Measurements from ENCODE around the gene SACM1L. TPM values are rescaled to one million over a fixed set of nuclear protein-coding genes. Genes with fewer than 3 reads are reported as not detected.
"Not testable (repeated sequence)": the region's sequence is repeated elsewhere in the genome, so short reads cannot be mapped to it uniquely, and the experiment has no call there.

Gene SACM1L
- total RNA-seq, 1 donor from 2014 or later, result 19.7 TPM

- no peak for ATAC-seq
- DNase-seq (ENCODE audit: low spot score), result no peak
Measured at GRCh38 chr3:45737234-45737633, 48.0 kb downstream of the SACM1L start.

DNA sequence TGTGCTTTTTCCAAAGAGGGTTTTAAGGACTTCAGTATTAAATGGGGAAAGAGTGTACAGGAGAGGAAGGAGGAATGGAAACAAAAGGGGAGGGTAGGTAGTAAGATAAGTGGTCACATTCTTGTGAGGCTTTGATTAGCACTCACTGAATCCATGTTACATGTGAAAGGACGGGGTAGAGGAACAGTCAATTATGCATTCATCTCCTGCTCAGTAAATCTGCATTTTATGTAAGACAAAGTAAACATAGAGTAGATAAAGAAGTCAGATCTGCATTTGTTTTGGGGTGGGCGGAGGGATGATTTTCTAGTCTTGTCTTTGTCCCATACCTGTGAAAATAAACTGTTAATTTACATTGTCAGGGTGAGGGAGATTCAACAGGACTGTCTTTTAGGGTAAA, 50.8 kb downstream of the SACM1L start:
- DNase-seq (ENCODE audit: low spot score) (no peak), ATAC-seq (no peak)

DNA sequence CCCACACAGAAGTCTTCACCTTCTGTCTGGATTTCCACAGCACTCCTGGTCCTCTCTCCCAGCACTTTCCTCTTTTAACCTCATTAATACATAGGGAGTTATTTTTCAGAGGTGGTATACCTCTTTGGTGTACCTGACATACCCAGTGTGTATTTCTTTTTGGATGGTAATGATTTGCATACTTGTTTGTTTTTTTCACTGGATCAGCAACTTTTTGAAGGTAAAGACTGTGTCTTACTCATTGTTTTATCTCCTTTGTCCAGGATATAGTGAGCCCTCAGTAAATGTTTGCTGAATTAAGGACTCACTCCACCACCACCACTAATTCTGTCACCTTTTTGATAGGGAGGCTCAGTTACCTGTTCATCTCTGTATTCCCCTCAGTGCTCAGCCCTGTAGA, 52.1 kb downstream of the SACM1L start:
- DNase-seq (ENCODE audit: low spot score), result no peak
- ATAC-seq, result no peak

- peak; percentile 23 for ATAC-seq
- DNase-seq (ENCODE audit: low spot score), result no peak
Measured at GRCh38 chr3:45741742-45742460, 52.7 kb downstream of the SACM1L start.

GRCh38 chr3:45742461-45743089, 53.4 kb downstream of the SACM1L start:
- DNase-seq (ENCODE audit: low spot score) (no peak), ATAC-seq (no peak)

GRCh38 chr3:45746165-45746776, 57.1 kb downstream of the SACM1L start:
- DNase-seq (ENCODE audit: low spot score), result no peak

DNA sequence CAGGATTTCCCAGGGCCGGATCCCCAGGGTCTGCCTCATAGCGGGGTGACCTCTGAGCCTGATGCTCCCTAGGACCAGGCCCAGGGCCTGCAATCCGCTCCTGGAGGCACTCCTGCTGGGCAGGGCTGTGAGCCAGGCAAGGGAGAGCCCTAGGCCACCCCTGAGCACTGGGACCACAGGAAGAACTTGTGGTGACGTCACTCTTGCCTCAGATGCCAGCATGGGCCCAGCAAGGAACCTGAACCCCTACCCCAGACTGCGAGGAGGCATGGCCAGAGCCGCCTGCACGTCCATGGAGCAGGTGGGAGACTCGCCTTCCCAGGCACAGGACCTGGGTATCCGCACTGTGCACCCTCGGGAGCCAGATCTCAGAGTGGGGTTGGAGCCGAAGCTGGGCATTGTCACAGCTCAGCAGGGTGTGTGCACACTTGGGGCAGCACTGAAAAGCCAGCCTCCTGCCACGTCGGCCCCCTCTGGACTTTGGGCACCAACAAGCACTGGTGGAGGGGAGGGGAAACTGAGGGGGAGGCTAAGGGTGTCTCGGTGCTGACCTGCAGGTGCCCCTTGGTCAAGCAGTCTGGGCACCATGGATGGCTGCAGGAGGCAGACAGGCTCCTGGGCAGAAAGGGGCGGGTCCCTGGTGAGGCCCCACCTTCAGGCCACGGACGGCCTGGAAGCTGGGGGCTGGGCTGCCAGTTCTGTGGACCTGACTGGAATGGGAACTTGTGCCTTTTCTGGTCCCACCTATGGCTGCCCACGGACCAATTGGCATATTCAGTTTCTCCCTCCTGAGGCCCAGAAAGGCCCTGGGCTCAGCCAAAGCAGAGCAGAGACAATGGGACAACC, 57.8 kb downstream of the SACM1L start:
- no peak for ATAC-seq

More at GRCh38 chr3:45746165-45746776, 57.1 kb downstream of the SACM1L start:
- ATAC-seq, result no peak

DNA sequence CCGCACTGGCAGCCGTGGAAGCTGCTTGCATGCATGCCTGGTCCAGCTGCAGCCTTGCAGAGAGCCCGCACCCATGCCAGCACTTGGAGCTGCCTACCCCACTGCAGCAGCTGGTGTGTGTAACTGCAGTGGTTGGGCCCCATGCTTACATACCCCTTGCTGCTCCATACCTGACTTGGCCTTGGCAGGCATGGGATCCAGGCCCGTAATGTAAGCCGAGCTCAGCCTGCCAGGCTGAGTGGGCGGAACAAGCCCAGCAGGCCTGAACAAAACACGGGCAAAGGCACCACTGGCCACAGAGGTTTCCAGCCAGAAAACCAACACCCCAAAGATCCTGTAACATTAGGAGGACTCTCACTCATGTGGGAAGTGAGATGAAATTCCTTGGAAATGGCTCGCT, 58.9 kb downstream of the SACM1L start:
- ATAC-seq, result no peak
- DNase-seq (ENCODE audit: low spot score), result no peak

More for the DNA sequence above, 57.8 kb downstream of the SACM1L start:
- DNase-seq (ENCODE audit: low spot score), result no peak

- not testable (repeated sequence) for ATAC-seq; DNase-seq (ENCODE audit: low spot score)
Measured at GRCh38 chr3:45749036-45749600, 59.9 kb downstream of the SACM1L start.

GRCh38 chr3:45749880-45750279, 60.7 kb downstream of the SACM1L start:
- DNase-seq (ENCODE audit: low spot score) (no peak), ATAC-seq (no peak)

GRCh38 chr3:45751537-45752242, 62.5 kb downstream of the SACM1L start:
- peak; percentile 81 for ATAC-seq
- DNase-seq (ENCODE audit: low spot score), result no peak

- DNase-seq (ENCODE audit: low spot score) (no peak), ATAC-seq (no peak)
Measured at GRCh38 chr3:45753095-45753494, 63.9 kb downstream of the SACM1L start.

DNA sequence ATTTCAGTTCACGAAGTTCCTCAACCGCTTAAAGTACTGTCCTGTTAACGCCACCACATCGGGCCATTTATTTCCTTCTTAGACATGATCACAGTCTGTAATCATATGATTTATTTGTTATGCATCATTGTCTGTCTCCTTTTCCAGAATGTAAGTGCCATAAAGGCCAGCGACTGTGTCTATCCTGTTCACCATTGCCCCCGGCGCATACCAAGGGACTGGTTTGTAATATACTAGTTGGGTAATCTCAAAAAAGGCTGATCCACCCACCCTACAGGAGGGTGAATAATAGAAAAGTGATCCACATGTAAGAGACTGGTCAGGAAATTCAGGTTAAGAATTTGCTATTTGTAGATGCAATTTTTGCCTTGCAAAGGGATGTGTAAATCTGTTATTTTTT, 65.3 kb downstream of the SACM1L start:
- DNase-seq (ENCODE audit: low spot score) (no peak), ATAC-seq (no peak)

DNA sequence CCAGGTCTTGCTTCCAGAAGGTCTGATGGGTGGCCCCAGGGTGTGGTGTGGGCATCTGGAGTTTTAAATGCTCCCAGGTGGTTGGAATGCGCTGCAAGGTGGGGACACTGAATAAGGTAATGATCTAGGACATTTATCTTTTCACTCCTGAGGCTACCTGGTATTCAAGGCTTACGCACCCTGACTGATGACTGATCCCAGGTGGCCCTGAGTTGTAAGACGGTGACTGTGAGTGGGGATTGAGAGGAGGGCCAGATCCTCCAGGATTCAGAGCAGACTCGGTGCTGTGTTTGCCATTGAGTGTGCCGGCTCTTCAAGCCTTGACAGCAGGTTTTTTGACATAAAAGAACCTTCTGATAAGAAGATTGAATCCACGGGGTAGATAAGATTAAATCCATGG, 66.9 kb downstream of the SACM1L start:
- no peak for ATAC-seq
- no peak for DNase-seq (ENCODE audit: low spot score)

GRCh38 chr3:45757141-45757540, 67.9 kb downstream of the SACM1L start:
- not testable (repeated sequence) for DNase-seq (ENCODE audit: low spot score); ATAC-seq

- ATAC-seq (no peak), DNase-seq (ENCODE audit: low spot score) (peak; percentile 30)
Measured at GRCh38 chr3:45758871-45759270, 69.7 kb downstream of the SACM1L start.

DNA sequence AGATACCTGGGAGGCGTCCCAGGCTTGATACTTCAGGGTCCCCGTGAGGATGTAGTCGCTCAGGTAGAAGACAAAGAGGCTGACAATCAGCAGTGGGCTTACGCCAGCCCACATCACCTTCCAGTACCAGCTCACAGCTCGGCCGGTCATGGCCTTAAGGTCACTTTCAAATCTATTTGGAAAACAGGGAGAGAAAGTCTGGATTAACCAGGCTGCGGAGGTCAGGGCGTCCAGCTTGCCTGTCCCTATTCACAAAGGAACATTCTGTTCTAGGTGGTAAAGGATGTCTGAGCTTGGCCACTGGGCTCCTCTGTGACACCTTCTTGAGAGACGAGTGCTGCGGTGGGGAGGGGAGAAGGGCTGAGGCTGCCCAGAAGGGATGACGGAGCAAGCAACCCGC, 70.7 kb downstream of the SACM1L start:
- DNase-seq (ENCODE audit: low spot score), result no peak
- ATAC-seq, result no peak

DNA sequence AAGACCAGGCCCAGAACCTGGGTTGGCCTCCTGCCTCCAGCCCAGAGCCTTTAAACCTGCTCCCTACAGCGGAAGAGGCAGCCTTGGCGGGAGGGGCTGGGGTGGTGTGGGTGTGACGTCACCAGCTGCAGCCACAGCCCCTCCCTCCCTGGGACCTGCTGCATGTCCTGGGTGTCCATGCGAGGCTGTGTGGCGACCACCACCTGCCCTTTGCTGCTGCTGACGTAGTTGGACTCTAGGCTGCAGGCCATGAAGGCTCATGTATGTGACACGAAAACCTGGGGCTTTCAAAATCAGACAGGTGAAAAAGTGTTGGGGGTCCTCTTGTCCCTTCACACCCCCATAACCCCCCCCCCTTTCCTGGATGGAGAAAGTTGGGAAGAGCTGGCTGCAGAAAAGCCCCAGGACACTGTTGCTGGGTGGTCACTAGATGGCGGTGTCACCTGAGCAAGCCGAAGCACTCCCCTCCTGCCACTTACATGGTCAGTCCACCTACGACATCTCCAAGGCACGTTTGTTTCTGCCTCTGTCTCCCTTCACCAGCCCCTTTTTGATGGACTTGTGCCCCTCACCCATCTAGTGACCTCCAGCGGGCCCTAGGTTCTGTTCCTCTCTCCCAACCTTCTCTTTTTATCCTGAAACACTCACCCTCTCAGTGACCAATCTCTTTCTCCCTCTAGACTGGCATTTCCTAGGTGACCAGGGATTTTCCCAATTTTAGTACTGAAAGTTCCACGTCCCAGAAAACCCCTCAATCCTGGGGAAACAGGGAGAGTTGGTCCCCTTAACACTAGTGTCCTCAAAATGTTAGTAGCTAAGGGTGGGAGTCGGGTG, 71.9 kb downstream of the SACM1L start:
- peak; percentile 63 for DNase-seq (ENCODE audit: low spot score)
- ATAC-seq, result peak; percentile 97

DNA sequence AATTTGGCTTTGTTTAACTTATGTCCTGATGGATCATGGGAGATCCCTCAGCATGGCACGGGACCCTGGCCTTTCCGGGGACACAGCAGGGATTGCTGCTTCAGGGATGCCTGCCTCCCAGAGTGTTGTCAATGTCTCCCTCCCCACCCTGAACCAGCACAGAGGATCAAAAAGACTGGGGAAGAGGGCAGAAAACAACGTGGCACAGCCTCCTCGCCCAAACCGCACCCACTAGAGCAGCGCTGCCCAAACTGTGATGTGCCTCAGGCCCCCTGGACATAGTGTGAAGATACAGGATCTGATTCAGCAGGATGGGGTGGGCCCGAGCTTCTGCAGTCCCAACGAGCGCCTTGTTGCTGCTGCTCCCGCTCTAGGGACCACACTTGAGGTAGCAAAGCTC, 72.6 kb downstream of the SACM1L start:
- no peak for DNase-seq (ENCODE audit: low spot score)

More for the DNA sequence above, 72.6 kb downstream of the SACM1L start:
- ATAC-seq, result no peak
